ENCODE data around the gene BECN2.
"Not testable (repeated sequence)": the region's sequence is repeated elsewhere in the genome, so short reads cannot be mapped to it uniquely, and the experiment has no call there.

The BECN2 gene

DNA sequence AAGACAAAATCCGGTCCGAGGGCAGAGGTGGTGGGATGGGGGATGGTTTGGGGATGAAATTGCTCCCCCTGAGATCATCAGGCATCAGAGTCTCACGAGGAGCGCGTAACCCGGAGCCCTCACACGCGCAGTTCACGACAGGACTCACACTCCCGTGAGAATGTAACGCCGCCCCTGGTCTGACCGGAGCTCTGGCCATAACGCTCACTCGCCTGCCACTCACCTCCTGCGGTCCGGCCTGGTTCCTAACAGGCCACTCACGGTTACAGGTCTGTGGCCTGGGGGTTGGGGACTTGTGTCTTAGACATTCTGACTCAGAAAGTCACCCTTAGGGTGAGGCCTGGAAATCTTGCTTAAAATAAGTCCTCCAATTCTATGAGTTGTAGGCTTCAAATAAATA lies 21.5 kb downstream of the BECN2 start:
- DNase-seq, result no peak

GRCh38 chr1:241979926-241980325 lies 22.4 kb downstream of the BECN2 start:
- no peak for DNase-seq

- peak; percentile 30 for DNase-seq
Measured at GRCh38 chr1:241985787-241986186, 28.2 kb downstream of the BECN2 start.

DNA sequence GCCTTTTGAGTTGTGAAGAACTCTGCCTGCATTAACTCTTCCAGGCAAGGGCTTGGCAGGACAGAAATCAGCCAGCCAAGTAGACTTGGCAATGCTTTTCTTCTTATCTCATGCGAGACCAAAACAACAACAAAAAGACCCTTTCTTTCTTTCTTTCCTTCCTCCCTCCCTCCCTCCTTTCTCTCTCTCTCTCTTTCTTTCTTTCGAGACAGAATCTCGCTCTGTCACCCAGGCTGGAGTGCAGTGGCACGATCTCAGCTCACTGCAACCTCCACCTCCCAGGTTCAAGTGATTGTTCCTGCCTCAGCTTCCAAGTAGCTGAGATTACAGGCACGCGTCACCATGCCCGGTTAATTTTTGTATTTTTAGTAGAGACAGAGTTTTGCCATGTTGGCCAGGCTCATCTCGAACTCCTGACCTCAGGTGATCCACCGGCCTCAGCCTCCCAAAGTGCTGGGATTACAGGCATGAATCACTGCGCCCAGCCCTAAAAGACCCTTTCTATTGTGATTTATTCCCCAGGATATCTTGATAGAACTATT lies 30.9 kb downstream of the BECN2 start:
- DNase-seq, result not testable (repeated sequence)

DNA sequence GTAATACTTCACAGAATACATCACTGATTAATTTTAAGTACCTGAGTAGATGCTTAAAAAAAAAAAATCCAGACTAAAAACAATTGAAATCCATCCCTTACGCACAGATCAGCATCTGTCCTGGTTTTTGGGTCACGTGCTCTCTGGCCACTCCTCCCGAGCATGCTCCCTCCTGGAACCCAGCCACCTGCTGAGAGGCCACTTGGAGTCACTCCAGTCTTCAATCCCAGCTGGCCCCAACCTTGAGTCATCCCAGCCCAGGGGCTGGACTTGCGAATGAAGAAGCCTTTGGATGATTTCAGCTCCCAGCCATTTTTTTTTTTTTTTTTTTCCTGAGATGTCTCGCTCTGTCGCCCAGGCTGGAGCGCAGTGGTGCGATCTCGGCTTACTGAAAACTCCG lies 32.5 kb downstream of the BECN2 start:
- peak; percentile 70 for DNase-seq

DNA sequence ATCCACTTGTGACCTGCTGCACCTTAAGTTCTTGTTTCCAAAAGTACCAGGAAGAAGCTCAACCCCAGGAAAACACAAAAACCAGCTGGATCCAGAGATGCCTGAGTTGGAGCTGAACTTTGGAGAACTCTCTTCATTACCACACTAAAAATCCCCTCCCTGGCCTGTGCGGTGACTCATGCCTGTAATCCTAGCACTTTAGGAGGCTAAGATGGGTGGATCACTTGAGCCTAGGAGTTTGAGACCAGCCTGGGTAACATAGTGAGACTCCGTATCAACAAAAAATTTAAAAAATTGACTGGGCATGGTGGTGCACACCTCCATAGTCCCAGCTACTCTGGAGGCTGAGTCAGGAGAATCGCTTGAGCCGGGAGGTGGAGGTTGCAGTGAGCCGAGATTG lies 35.2 kb downstream of the BECN2 start:
- peak; percentile 20 for DNase-seq

DNA sequence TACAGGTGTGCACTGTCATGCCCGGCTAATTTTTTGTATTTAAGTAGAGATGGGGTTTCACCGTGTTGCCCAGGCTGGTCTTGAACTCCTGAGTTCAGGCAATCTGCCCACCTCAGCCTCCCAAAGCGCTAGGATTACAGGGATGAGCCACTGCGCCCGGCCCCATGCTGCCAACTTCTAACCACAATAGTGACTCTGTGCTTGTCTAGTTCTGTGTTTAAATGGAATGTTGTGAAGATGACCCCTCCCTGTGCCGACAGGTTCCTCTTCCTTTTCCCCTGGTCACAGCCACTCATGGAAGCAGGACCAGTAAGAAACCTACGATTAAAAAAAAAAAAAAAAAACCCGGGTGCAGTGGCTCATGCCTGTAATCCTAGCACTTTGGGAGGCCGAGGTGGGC lies 36.6 kb downstream of the BECN2 start:
- no peak for DNase-seq

- DNase-seq, result no peak
Measured at GRCh38 chr1:241997401-241997998, 39.9 kb downstream of the BECN2 start.

DNA sequence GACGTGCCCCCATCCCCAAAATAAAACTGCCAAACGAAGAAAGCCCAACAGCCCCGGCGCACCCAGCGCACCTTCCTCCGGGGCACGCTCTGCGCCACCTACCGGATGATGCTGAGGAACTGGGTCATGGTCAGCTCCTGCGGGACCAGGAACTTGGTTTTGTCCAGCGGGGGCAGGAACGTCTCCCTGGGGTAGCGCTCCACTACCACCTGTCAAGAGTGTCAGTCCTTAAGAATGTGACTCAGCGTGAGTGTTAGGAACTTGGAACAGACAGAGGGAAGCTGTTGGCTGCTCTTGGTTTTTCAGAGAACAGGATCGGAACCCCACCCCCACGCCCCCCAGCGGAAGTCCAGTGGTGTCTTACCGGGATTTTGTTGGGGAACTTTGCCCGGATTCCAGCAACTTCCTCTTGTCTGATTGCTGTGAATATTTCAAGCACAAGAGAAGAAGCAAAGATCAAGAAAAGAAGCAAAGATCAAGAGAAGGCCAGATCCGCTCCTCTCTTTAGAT lies 40.9 kb downstream of the BECN2 start:
- DNase-seq, result peak; percentile 78

- no peak for DNase-seq
Measured at GRCh38 chr1:241999026-241999425, 41.5 kb downstream of the BECN2 start, which contains the start of gene MAP1LC3C. MAP1LC3C (minus strand) TSS chr1:241999098; CDS start chr1:241999008, 90 bp downstream.

DNA sequence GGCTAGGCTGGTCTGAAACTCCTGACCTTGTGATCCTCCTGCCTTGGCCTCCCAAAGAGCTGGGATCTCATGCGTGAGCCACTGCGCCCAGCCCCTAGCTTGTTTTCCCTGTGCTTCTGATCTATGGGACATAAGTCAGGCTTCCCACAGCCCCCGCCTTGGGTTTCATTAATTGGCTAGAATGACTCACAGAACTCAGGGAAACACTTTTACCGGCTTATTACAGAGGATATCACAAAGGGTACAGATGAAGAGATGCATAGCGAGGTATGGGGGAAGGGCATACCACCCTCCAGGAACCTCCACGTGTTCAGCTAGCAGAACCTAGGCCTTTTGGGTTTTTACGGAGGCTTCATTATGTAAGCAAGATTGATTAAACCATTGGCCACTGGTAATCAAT lies 42.9 kb downstream of the BECN2 start:
- DNase-seq, result no peak

GRCh38 chr1:242002072-242002471 lies 44.5 kb downstream of the BECN2 start:
- no peak for DNase-seq

- DNase-seq, result no peak
Measured at GRCh38 chr1:242002510-242002909, 44.9 kb downstream of the BECN2 start.

GRCh38 chr1:242004751-242005495 lies 47.4 kb downstream of the BECN2 start:
- no peak for DNase-seq

GRCh38 chr1:242005866-242006535 lies 48.4 kb downstream of the BECN2 start:
- peak; percentile 15 for DNase-seq

GRCh38 chr1:242006976-242007375 lies 49.4 kb downstream of the BECN2 start:
- DNase-seq, result no peak

Measured in fibroblast of skin of back (primary cell).